GM23248 (cell line): Measurements from ENCODE around the gene SMARCA4.

Source experiments
- EZH2 ChIP-seq: fragments of 200-600 bp; sonication (generic); IDR thresholded peaks from 2 replicates; pipeline ENCODE4 v1.6.1; 2018; ENCODE audit warnings: antibody characterized with exemption, mild to moderate bottlenecking; ENCODE audit not compliant: insufficient read depth, poor library complexity, severe bottlenecking
- EZH2phosphoT487 ChIP-seq: fragments of 200-600 bp; sonication (generic); IDR thresholded peaks from 2 replicates; pipeline ENCODE4 v1.6.1; 2018; ENCODE audit warnings: antibody characterized with exemption, moderate library complexity, mild to moderate bottlenecking, low read depth; ENCODE audit not compliant: insufficient read depth

GRCh38 chr19:11027381-11027780 is 66.6 kb downstream of the SMARCA4 start:
- TF ChIP-seq EZH2 (no peak), EZH2phosphoT487 (no peak)
